ENCODE results near the gene DNAJC4.

DNAJC4 gene

DNA sequence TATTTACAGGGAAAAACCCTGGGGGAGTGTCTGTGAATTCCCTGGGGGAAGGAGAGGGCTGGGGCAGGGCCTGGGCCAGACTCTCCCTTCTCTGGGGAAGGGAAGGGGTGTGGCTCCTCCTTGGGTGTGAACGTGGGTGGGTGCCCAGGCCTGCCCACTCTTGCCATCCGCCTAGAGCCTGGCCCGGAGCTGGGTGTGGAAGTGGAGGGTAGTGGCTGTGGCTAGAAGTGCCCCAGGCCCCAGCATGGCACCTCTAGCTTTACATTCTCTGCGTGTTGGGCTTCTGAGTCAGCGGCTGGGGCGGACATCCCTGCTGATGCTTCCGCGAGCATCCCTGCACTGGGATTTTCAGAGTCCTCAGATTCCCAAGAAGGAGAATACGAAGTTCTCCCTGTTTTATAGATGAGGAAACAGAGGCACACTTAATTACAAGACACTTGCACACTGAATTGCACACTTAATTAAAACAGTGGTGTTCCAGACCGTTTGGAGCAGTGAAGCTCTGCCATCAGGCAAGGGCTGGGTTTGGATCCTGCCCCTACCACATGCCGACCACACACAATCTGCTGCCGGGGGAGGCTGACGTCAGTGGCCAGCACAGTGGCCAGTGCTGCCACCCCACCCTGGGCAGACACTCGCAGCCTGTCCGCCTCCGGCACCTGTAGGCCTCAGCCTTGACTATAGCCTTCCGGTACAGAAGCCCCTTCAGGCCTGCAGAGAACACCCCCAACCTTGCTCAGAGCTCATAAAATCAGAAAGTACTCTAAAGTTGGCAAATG lies 46.5 kb downstream of the DNAJC4 start:
- DNase-seq, result peak in 1 of 14 donors; percentile 62

DNA sequence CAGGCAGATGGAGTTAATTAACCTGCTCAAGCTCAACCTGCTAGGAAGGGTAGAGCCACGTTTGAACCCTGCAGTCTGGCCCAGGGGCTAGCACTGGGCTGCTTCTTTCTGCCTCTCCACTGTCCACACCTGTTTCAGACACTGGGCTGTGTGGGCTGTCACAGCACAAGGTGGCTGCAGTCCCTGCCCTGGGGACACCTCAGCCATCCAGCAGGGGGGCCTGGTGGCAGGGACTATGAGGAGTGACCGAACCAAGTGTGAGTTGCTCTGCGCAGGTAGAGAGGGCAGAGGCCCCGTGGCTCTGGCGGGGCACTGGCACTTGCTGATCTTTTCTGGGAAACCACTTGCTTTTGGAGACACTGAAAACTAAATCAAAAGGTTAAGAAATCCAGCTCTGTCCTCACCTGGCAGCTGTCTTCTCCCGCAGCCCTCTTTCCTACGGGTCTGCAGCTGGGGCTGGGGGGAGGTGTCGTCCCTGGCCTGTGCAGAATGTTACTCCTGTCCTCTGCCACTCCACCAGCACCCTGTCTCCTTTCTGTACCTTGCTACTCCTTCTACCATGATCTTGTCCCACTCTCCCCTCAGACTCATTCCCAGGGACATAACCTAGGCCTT lies 48.3 kb downstream of the DNAJC4 start:
- DNase-seq, result no peak

DNA sequence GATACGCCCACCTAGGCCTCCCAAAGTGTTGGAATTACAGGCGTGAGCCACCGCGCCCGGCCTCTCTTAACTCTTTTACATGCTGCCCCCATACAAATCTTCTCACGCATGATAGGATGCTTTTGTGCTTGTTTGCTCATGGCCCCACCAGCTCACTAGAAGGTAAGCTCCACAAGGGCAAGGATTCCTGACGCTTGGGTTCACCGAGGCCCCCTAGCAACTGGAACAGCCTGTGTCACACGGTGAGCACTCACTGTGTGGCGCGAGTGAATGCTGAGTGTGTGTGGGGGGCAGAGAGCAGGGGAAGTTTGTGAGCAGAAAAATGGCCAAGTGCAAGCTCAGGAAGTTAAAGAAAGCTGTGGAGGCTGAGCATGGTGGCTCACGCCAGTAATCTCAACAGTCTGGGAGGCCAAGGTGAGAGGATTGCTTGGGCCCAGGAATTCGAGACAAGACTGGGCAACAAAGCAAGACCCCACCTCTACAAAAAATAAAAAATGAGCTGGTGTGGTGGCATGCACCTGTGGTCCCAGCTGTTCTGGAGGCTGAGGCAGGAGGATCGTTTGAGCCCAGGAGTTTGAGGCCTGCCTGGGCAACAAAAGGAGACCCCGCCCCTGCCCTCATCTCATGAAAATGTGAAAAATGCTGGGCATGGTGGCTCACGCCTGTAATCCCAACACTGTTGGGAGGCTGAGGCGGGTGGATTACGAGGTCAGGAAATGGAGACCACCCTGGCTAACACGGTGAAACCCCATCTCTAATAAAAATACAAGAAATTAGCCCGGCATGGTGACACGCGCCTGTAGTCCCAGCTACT lies 51.8 kb downstream of the DNAJC4 start:
- DNase-seq, result no peak

DNA sequence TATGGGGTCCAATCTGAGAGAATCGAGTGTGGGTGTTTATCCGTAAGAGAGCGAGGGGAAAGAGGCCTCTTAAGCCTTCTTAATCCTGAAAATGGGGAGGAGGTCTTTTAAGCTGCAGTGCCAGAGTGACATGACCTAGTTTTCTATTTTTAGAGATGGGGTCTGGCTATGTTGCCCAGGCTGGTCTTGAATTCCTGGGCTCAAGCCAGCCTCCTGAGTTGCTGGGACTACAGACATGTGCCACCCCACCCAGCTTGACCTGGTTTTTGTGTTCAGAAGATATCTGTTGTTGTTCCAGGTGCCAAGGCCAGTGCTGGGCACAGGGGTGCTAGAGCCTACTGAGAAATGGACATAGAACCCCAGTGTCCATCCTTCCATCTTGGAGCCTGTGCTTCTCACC lies 52.7 kb downstream of the DNAJC4 start:
- no peak for DNase-seq
